Keratinocyte (primary cell): ENCODE measurements around the gene KLK11. TPM values are rescaled to one million over a fixed set of nuclear protein-coding genes. Genes with fewer than 3 reads are reported as not detected.

Experiments used
- DNase-seq: peaks from one replicate; pipeline ENCODE4 v3.0.0-alpha.2; 2011; ENCODE audit warnings: low read depth, missing footprints, low spot score
- FAIRE-seq: peaks from 2 replicates; lab custom pipeline; 2011; peaks lifted over from hg19 to GRCh38; lab: Jason Lieb, UNC
- H2AFZ ChIP-seq: 2 replicates; pipeline ENCODE4 v1.6.0; 2012; ENCODE audit warnings: low read length, control low read depth, inconsistent platforms; ENCODE audit not compliant: control insufficient read depth
- H3K27ac ChIP-seq: 2 replicates; pipeline ENCODE4 v1.5.1; 2011; ENCODE audit warnings: low read length; ENCODE audit not compliant: control insufficient read depth, insufficient read depth
- H3K27me3 ChIP-seq: 3 replicates; pipeline ENCODE4 v1.6.0; 2011; ENCODE audit warnings: low read length; ENCODE audit not compliant: control insufficient read depth, insufficient read depth; ENCODE audit errors: extremely low read depth
- H3K36me3 ChIP-seq, 2 experiments: 2 replicates in 1 of 2; 3 replicates in 1 of 2; pipeline ENCODE4 v1.5.1; 2011; ENCODE audit warnings: low read length in 2 of 2, mild to moderate bottlenecking in 1 of 2; ENCODE audit not compliant: control insufficient read depth in 2 of 2, insufficient read depth in 2 of 2; ENCODE audit errors: extremely low read depth in 1 of 2
- H3K4me1 ChIP-seq: 3 replicates; pipeline ENCODE4 v1.5.1; 2011; ENCODE audit warnings: low read length; ENCODE audit not compliant: control insufficient read depth, insufficient read depth; ENCODE audit errors: extremely low read depth
- H3K4me2 ChIP-seq: 3 replicates; pipeline ENCODE4 v1.6.0; 2011; ENCODE audit warnings: low read depth, low read length; ENCODE audit not compliant: control insufficient read depth, insufficient read depth; ENCODE audit errors: extremely low read depth
- H3K4me3 ChIP-seq, 3 experiments: fragments of 200-600 bp in 1 of 3; sonication (generic) in 1 of 3; 2 replicates in 2 of 3; 3 replicates in 1 of 3; pipeline ENCODE4 v1.5.1; 2011 to 2016; ENCODE audit warnings: low read length in 3 of 3, mild to moderate bottlenecking in 3 of 3, control low read depth in 2 of 3, inconsistent platforms in 1 of 3, low read depth in 1 of 3, mixed read lengths in 1 of 3, mixed run types in 1 of 3, moderate library complexity in 1 of 3; ENCODE audit not compliant: control insufficient read depth in 2 of 3, insufficient read depth in 2 of 3; ENCODE audit errors: extremely low read depth in 1 of 3
- H3K79me2 ChIP-seq: 2 replicates; pipeline ENCODE4 v1.6.0; 2012; ENCODE audit warnings: low read length; ENCODE audit not compliant: control insufficient read depth, insufficient read depth
- H3K9ac ChIP-seq: 3 replicates; pipeline ENCODE4 v1.6.0; 2011; ENCODE audit warnings: low read length; ENCODE audit not compliant: control insufficient read depth, insufficient read depth; ENCODE audit errors: extremely low read depth
- H3K9me1 ChIP-seq: 3 replicates; pipeline ENCODE4 v1.6.0; 2011; ENCODE audit warnings: low read length; ENCODE audit not compliant: control insufficient read depth, insufficient read depth; ENCODE audit errors: extremely low read depth
- H3K9me3 ChIP-seq: 2 replicates; pipeline ENCODE4 v1.5.1; 2012; ENCODE audit warnings: low read depth, low read length; ENCODE audit not compliant: control insufficient read depth
- H4K20me1 ChIP-seq: 3 replicates; pipeline ENCODE4 v1.6.0; 2011; ENCODE audit warnings: low read length; ENCODE audit not compliant: control insufficient read depth, insufficient read depth; ENCODE audit errors: extremely low read depth
- EZH2 ChIP-seq: IDR thresholded peaks from one replicate; pipeline ENCODE4 v1.6.1; 2012; ENCODE audit warnings: inconsistent platforms, mild to moderate bottlenecking, low read length, moderate library complexity
- dilution Hi-C: fragments of 300-500 bp; cut with MboI; formaldehyde crosslinking; loops from one replicate; pipeline ENCODE4 v1.7.0; 2020; ENCODE audit warnings: low sequenced_read_pairs; ENCODE audit not compliant: extremely low pct_ligation_motif_present
- polyA plus RNA-seq, 5 experiments: library from polyadenylated mRNA; depleted of rRNA in 3 of 5; stranded (reverse) in 3 of 5; stranded (forward) in 1 of 5; unstranded in 1 of 5; fragments of >200 nt; gene quantifications; 1 replicate in 1 of 5; 2 replicates in 3 of 5; 3 replicates in 1 of 5; pipeline versions ENCODE4 v1.2.1 to v1.2.3, GENCODE V29; 2011 to 2012; ENCODE audit warnings: missing spikeins in 2 of 5, low read depth in 1 of 5, low replicate concordance in 1 of 5
- TF ChIP-seq, protein P1 (sequence below), 3 experiments: IDR thresholded peaks in 1 of 3; conservative IDR thresholded peaks in 1 of 3; optimal IDR thresholded peaks in 1 of 3; 2 replicates in 2 of 3; 3 replicates in 1 of 3; pipeline versions ENCODE3 to v1.5.1; 2011; ENCODE audit warnings: low read length in 3 of 3, mild to moderate bottlenecking in 3 of 3, moderate library complexity in 2 of 3, control low read depth in 1 of 3, inconsistent platforms in 1 of 3; ENCODE audit not compliant: insufficient read depth in 2 of 3; ENCODE audit errors: extremely low read depth in 1 of 3

KLK11 gene
- polyA plus RNA-seq, 1 donor (not counting 4 experiments of a cell fraction or from before 2014, with no cell fraction given), result 18.0 TPM

- H3K27ac ChIP-seq, result no peak overlapping the region
- peaks cover 15% of the 10 kb centered on the region for H3K4me1 ChIP-seq
- H3K4me3 ChIP-seq, result no peak overlapping the region
- no peaks in the 10 kb centered on the region for H3K36me3 ChIP-seq
- H3K9me1 ChIP-seq, result no peaks in the 10 kb centered on the region
- no peaks in the 10 kb centered on the region for H4K20me1 ChIP-seq
- dilution Hi-C loops, result no loop called here
- H3K4me2 ChIP-seq, result no peak overlapping the region
- FAIRE-seq, result no peak
- H2AFZ ChIP-seq, result no peak overlapping the region
- TF ChIP-seq, protein P1, sequence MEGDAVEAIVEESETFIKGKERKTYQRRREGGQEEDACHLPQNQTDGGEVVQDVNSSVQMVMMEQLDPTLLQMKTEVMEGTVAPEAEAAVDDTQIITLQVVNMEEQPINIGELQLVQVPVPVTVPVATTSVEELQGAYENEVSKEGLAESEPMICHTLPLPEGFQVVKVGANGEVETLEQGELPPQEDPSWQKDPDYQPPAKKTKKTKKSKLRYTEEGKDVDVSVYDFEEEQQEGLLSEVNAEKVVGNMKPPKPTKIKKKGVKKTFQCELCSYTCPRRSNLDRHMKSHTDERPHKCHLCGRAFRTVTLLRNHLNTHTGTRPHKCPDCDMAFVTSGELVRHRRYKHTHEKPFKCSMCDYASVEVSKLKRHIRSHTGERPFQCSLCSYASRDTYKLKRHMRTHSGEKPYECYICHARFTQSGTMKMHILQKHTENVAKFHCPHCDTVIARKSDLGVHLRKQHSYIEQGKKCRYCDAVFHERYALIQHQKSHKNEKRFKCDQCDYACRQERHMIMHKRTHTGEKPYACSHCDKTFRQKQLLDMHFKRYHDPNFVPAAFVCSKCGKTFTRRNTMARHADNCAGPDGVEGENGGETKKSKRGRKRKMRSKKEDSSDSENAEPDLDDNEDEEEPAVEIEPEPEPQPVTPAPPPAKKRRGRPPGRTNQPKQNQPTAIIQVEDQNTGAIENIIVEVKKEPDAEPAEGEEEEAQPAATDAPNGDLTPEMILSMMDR (optimal IDR thresholded peaks at IDR 0.05 in 1 of 3, IDR thresholded peaks at IDR 0.05 in 1 of 3, conservative IDR thresholded peaks at IDR 0.05 in 1 of 3; ENCODE audit: extremely low read depth in 1 of 3, insufficient read depth in 2 of 3, low read length in 3 of 3), result no peak
- TF ChIP-seq EZH2, result no peak
- H3K9me3 ChIP-seq, result no peaks in the 10 kb centered on the region
- DNase-seq, result no peak
- no peak overlapping the region for H3K9ac ChIP-seq
- no peaks in the 10 kb centered on the region for H3K79me2 ChIP-seq
- H3K27me3 ChIP-seq, result peaks cover 12% of the 10 kb centered on the region
Observed at GRCh38 chr19:50980208-50980607, 46.2 kb downstream of the KLK11 start.

GRCh38 chr19:50979758-50980157 lies 46.7 kb downstream of the KLK11 start:
- H3K27ac ChIP-seq, result no peak overlapping the region
- no peak overlapping the region for H3K4me2 ChIP-seq
- H3K4me3 ChIP-seq, result no peak overlapping the region
- H3K36me3 ChIP-seq, result no peaks in the 10 kb centered on the region
- DNase-seq (no peak), FAIRE-seq (no peak)
- no peaks in the 10 kb centered on the region for H4K20me1 ChIP-seq
- H3K9ac ChIP-seq, result no peak overlapping the region
- no peak for TF ChIP-seq EZH2
- TF ChIP-seq, protein P1 (optimal IDR thresholded peaks at IDR 0.05 in 1 of 3, IDR thresholded peaks at IDR 0.05 in 1 of 3, conservative IDR thresholded peaks at IDR 0.05 in 1 of 3; ENCODE audit: extremely low read depth in 1 of 3, insufficient read depth in 2 of 3, low read length in 3 of 3), result no peak
- H3K27me3 ChIP-seq, result peaks cover 12% of the 10 kb centered on the region
- H3K79me2 ChIP-seq, result no peaks in the 10 kb centered on the region
- peaks cover 15% of the 10 kb centered on the region for H3K4me1 ChIP-seq
- no peaks in the 10 kb centered on the region for H3K9me1 ChIP-seq
- dilution Hi-C loops, result no loop called here
- H3K9me3 ChIP-seq, result no peaks in the 10 kb centered on the region
- H2AFZ ChIP-seq, result no peak overlapping the region
